HG03066 (cell line): ENCODE data around the gene SRRM2.

Source experiments
- ATAC-seq: cut with Tn5 transposase; IDR thresholded peaks from one replicate; pipeline ENCODE4 v1.9.1; 2021; ENCODE audit warnings: low read depth; ENCODE audit not compliant: unreplicated experiment

The SRRM2 gene

DNA sequence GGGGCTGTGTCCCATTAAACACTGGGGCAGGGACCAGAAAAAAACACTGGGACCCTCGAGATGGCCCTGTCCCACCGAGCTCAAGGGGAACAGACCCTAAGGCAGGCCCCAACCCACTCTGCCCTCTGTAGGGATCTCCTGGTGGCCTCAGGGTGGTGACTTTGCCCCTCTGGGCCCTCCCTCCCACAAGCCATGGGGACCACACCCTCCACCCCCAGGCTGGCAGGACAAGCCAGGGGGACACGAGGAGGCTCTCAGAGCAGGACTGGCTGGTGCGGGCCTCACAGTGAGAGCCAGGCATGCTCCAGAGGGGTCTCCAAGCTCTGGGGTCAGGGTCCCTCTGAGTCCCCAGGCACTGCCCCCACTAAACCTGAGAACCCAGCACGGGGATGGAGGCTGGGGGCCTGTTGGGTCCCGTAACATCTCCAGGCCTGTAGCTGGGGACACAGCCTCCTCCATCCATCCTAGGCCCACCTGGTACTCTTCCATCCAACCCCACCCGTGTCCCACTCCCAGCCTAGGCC lies 14.5 kb upstream of the SRRM2 start:
- ATAC-seq, result no peak

DNA sequence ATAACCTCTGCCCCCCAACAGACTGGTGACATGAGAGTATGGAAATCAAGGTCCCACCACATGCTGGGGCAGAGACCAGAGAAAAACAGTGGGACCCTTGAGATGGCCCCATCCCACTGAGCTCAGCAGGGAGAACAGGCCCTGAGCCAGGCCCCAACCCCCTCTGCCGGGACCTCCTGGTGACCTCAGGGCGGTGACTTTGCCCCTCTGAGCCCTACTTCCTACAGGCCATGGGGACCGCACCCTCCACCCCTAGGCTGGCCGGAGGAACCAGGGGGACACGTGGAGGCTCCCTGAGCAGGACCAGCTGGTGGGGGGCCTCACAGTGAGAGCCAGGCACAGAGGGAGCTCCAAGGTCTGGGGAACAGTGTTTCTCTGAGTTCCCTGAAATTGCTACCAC lies 13.8 kb upstream of the SRRM2 start:
- no peak for ATAC-seq

- ATAC-seq, result no peak
Measured at GRCh38 chr16:2739625-2740430, 12.6 kb upstream of the SRRM2 start.

- no peak for ATAC-seq
Measured at GRCh38 chr16:2740476-2740875, 12.0 kb upstream of the SRRM2 start.

DNA sequence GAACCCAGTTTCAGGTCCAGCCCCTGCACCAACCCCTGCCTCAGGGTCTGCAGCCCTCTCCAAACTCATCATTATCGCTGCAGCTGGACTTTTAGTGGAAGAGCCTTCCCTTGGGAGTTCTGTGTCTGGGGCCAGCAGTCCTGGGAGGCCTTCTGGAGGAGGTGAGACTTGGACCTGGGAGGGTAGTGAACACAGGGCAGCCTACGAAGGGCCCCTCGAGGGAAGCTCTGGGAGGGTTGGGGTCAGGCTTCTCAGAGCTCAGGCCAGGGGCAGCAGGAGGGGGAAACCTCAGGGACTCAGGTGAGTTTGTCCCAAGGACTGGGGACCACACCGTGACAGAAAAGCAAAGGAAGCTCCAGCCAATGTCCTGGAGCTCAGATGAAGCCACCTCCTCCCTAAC lies 11.3 kb upstream of the SRRM2 start:
- no peak for ATAC-seq

- ATAC-seq, result no peak
Measured at GRCh38 chr16:2742323-2743006, 10.0 kb upstream of the SRRM2 start.

GRCh38 chr16:2743007-2743810 lies 9.2 kb upstream of the SRRM2 start:
- no peak for ATAC-seq

DNA sequence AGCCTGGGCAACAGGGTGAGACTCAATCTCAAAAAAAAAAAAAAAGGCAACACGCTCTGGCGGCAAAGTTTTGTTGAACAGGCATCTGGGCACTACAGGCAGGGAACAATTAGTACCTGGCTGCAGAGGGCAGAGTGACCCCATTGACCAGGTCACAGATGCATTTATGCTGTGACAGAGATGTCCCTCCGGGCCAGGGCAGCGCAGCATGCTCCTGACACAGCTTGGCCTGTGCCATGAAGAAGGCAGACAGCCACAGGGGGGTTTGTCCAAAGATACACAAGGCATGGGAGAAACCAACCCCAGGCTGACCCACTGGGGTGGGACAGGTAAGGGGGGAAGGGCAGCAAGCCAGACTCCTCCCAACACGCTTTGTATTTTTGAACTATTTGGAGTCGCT lies 7.7 kb upstream of the SRRM2 start:
- no peak for ATAC-seq

GRCh38 chr16:2745116-2745890 lies 7.1 kb upstream of the SRRM2 start:
- no peak for ATAC-seq

DNA sequence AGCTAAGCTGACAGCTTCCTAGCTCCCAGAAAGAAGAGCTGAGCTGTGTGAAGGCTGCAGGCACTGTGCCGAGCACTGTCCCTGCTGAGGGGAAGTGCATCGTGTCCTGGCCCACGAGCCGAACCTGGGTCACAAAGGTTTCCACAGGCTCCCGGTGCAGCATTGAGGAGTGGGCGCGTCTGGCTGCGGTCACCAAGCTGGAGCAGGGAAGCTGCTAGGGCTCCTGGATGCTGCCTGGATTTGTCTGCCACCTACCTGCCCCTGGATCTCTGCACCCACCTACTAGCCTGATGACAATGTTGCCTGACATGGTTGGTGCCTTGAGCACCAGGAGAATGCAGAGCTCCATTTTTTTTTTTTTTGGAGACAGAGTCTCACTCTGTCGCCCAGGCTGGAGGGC lies 6.5 kb upstream of the SRRM2 start:
- ATAC-seq, result no peak

- no peak for ATAC-seq
Measured at GRCh38 chr16:2748757-2749455, 3.5 kb upstream of the SRRM2 start.

- ATAC-seq, result no peak
Measured at GRCh38 chr16:2749476-2749875, 3.0 kb upstream of the SRRM2 start.

DNA sequence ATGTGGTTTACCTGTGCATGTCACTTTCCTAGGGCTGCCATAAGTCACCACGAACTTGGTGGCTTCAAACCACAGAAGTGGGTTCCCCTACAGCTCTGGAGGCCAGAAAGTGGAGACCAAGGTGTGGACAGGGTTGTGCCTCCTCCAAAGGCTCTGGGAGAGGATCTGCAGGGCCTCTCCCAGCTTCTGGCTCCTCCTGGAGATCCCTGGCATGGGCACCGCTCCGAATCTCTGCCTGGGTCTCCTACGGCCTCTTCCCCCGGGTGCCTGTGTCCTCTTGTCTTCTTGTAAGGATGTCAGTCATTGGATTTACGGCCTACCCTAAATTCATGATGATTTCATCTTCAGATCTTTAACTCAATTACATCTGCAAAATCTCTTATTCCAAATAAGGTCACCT lies 2.5 kb upstream of the SRRM2 start:
- ATAC-seq, result no peak

DNA sequence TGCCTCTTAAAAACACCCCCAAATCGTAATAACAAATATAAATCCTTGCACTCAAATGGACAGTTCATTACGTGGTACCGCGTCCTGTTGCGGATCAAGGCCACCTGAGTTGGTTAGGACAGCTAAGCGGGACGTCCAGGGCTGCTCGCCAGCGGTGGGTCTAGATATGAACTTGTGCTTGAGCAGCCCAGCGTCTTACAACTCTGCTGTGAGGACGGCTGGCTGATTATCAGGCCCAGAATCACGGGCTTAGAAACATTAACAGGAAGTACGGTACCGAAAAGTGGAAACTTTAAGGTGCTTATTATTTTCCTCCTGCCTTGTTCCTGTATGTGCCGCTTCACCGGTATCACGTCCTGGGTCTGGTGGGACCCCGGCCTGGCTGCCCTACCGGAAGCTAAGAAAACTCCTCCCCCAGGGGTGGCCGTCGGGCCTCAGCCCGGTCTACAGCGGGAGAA lies 832 bp upstream of the SRRM2 start:
- ATAC-seq, result no peak

DNA sequence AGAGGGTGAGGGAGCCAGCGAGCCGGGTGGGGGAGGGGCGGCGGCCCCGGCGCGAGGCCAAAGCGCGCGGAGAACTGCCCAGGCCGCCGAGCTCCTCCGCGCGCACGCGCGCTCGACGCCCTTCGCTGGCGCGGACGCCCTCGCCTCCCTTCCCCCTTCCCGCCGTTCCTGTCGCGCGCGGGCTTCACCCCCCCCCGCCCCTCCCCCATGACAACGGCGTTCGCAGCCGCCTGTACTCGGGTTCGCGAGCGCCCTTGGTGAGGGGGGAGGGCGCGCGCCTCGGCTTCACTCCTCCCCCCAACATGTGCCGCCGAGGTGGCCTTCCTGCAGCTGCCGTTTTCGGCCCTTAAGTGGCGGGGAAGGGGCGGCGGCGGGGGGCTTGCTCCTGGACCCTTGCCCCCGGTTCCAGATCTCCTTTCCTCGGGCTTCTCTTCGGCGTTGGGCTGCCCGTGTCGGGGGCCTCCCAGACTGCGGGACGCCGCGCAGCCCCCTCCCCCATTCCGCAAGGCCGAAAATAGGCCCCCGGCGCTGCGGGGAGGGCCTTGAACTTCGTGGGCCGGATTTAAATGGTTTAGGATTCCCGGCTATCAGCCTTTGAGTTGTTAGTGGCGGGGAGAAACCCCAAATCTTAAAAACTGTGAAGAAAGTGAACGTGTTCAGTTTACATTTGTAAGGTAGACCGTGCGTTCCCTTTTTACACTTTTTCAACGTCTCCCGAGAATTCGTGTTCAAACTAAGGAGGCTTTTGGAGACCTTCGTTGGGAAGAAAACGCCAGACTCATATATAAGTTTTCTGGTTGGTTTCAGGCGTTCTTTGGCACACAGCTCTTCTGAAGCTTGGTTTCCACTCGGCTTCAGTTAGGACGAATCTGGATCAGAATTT lies 653 bp downstream of the SRRM2 start:
- peak; percentile 41 for ATAC-seq

GRCh38 chr16:2753733-2754020 lies 1.2 kb downstream of the SRRM2 start:
- no peak for ATAC-seq

DNA sequence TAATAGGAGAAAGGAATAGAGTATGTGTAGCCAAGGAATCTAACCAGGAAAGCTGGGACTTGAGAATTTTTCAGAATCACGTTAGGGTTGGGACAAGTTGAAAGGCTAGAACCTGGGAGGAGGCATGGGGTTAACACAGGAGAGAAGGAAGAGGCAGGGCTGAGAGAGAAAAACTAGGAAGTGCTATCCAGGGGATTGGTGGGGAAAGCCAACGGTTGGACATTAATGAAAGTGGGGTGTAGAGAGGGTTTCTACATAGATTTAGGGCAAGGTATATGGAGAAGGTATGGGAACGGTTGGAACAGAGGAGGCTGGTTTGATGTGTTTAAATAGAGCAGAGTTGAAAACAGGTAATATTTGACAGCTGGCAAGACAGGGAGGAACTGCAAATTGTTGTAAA lies 2.7 kb downstream of the SRRM2 start:
- no peak for ATAC-seq

GRCh38 chr16:2756288-2757015 lies 4.0 kb downstream of the SRRM2 start:
- ATAC-seq, result no peak
